Stimulated activated CD4-positive, alpha-beta T cell treated with anti-CD3 and anti-CD28 coated beads, Interleukin-2, amount 100 ng/mL, for 24 hours (primary cell): ENCODE measurements around the gene SLAMF1.
A peak's percentile ranks its signal among the peaks of the same experiment; 100 is the strongest.
"Not testable (repeated sequence)": the region's sequence is repeated elsewhere in the genome, so short reads cannot be mapped to it uniquely, and the experiment has no call there.

Experiments
- DNase-seq, 2 donors: peaks; one replicate each; pipeline ENCODE4 v3.0.0-alpha.2; 2020

SLAMF1 gene

GRCh38 chr1:160664573-160665051, 17.8 kb upstream of the SLAMF1 start:
- no peak for DNase-seq

GRCh38 chr1:160662910-160663309, 16.1 kb upstream of the SLAMF1 start:
- DNase-seq = no peak

DNA sequence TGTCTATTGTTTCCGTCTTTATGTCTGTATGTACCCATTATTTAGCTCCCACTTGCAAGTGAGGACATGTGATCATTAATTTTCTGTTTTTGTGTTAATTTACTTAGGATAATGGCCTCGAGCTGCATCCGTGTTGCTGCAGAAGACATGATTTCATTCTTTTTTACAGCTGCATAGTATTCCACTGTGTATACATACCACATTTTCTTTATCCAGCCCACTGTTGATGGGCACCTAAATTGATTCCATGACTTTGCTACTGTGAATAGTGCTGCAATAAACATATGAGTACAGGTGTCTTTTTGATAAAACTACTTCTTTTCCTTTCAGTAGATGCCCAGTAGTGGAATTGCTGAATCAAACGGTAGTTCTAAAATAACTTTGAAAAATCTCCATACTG, 12.7 kb upstream of the SLAMF1 start:
- DNase-seq = no peak

GRCh38 chr1:160658814-160659193, 12.0 kb upstream of the SLAMF1 start:
- no peak for DNase-seq

DNA sequence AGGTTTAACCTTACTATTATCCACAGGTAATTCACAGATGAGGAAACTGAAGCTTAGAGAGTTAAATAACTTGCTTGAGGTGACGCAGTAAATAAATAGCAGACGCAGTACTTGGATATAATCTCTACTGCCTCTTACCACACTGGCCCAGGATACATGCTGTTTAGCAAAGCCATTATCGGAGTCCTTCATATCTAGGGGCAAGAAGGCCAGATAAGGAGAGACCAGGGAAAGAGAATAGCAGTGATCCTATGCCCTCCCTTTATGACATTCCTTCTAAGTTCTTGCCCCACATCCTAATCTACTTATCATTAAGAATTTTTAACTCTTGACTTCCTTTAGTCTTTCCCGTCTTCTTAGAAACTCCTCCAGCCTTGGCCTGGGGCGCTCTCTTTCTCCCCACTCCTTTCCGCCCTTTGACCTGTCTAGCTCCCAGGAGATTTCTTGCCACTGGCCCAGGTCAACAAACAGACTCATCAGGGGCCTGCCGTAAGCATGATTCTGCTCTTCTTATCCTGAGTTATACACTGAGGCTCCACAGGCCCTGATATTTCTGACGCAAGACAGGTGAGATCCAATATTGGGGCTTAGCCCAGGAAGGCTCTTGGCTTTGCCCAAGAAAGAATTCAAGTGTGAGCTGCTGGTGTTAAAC, 11.4 kb upstream of the SLAMF1 start:
- no peak for DNase-seq

DNA sequence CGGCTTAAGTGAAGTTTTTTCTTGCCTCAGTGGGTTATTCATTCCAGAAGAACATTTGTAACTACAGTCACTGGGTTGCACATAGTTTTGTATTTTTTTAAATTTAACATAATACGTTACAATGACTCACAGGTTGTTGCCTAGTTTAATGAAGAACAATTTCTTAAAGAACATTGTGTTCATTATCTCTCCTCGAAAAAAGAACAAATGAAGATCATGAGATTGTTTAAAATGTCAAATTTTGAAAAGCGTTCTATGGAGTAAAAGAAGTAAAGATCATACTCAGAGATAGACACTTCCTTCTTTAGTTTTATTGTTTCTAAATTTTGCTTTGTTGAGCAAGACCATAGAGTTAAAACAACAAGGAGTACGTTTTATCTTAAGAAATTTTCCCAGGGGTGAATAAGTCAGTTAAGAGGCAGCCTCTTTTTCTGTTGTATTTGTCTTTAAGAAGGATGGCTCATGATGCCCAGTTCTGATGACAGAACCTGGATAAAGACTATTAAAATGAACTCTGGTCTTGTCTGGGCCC, 10.5 kb upstream of the SLAMF1 start:
- no peak for DNase-seq

- no peak for DNase-seq
Observed at GRCh38 chr1:160656737-160657136, 9.9 kb upstream of the SLAMF1 start.

- no peak for DNase-seq
Observed at GRCh38 chr1:160653620-160654016, 6.8 kb upstream of the SLAMF1 start.

DNA sequence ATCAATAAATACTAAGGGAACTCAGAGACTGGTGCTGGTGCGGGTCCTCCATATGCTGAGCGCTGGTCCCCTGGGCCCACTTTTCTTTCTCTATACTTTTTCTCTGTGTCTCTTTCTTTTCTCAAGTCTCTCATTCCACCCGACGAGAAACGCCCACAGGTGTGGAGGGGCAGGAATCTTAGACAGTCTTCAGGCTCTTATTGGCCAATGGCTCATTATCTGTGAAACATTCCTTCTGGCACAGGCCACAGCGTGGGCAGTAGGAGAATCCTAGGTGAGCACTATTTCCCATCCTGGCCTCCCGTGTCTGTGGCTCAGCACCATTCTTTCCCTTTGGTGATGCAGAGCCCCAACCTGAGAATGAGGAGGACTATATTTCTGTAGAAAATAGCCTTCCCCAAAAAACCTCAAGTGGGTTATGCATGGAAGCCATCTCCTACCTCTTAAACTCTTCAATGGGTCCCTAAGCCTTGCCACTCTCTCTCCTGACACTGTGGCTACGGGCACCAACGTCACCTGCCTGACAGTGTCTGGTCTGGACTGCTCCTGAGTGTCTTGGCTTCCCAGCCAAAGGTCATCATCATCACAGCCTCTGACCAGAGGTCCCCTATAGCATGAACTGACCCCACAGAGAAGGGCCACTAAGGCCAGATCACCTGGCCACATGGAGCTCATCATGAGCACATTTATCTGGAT, 6.2 kb upstream of the SLAMF1 start:
- no peak for DNase-seq

DNA sequence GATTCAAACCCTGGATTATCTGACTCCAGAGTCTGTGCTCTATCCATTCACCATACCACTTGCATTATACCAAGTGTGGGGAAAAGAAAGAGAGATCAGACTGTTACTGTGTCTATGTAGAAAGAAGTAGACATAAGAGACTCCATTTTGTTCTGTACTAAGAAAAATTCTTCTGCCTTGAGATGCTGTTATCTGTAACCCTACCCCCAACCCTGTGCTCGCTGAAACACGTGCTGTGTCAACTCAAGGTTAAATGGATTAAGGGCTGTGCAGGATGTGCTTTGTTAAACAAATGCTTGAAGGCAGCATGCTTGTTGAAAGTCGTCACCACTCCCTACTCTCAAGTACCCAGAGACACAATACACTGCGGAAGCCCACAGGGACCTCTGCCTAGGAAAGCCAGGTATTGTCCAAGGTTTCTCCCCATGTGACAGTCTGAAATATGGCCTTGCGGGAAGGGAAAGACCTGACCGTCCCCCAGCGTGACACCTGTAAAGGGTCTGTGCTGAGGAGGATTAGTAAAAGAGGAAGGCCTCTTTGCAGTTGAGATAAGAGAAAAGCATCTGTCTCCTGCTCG, 5.3 kb upstream of the SLAMF1 start:
- not testable (repeated sequence) for DNase-seq

- no peak for DNase-seq
Observed at GRCh38 chr1:160651433-160652064, 4.7 kb upstream of the SLAMF1 start.

DNA sequence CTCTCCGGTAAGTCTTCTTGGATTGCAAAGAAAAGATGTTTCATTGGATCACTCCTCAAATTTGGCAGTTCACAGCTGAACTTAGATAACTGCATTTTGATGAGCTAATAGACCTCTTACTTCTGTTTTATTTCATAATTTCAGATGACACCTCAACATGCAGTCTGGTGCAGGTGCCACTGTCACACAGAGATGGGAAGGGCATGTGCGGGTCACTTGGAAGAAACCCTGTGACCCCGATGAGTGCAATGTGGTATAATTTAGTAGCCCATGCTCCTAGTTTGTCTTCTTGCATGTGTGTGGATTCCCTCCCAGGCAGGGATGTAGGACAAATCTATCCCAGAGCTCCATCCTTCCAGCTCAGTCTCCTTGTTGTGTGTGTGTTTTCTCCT, 481 bp upstream of the SLAMF1 start:
- DNase-seq = no peak

DNA sequence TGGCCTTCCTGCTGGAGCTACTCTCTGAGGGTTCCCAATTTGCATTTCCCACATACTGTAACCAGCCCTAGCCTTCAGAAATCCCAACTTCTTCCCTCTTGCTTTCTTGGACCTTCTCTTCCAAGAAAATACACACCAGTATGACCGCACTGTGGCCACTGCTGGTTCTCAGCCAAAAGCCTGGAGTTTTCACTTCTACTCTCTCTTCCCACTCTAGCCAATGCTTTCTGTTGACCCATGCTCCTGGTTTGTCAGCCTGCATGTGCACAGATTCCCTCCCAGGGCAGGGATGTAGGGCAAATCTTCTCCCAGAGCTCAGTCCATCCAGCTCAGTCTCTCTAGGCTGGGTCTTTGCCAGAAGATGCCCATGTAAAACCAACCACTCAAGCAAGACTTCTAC, 664 bp downstream of the SLAMF1 start:
- no peak for DNase-seq

DNA sequence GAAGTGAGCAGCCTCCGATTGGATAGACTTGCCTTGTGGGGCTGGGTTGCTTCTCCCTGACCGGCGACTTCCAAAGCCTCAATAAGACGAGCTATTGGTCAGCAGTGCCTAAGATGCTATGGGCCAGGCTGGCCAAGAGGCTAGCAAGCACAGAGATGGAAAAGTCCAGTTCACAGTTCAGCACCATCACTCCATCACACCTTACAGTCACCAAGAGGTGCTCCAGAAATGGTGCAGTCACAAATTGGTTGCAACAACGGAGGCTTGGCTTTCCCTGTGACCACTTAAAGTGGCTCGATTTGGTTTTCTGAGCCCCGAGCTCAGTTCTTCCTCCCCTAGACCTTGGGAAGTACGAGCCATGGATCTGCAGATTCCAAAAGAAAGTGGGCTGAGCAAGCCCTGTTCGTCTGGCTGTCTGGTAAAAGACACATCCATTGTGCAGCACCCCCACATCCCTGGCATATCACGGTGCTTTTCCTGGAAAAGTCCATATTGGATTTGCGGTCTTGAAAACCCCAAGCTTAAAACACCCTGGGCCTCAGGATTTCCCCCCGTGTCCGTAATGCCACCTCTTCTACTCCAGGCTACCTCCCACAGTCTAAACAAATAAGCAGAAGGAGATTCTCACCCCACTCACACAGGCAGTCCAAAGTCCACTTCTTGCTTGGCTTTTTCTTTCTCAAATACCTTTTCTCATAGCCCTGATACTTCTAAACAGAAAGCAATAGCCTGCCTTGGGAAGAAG, 1.3 kb downstream of the SLAMF1 start:
- DNase-seq = peak in 1 of 2 donors; percentile 17

- DNase-seq = peak in 1 of 2 donors; percentile 16
Observed at GRCh38 chr1:160644399-160644798, 2.4 kb downstream of the SLAMF1 start.

- no peak for DNase-seq
Observed at GRCh38 chr1:160643138-160643537, 3.7 kb downstream of the SLAMF1 start.

- no peak for DNase-seq
Observed at GRCh38 chr1:160642281-160642644, 4.6 kb downstream of the SLAMF1 start.

GRCh38 chr1:160641323-160642280, 5.2 kb downstream of the SLAMF1 start:
- DNase-seq = peak in 1 of 2 donors; percentile 37

- DNase-seq = no peak
Observed at GRCh38 chr1:160640359-160641123, 6.3 kb downstream of the SLAMF1 start.

DNA sequence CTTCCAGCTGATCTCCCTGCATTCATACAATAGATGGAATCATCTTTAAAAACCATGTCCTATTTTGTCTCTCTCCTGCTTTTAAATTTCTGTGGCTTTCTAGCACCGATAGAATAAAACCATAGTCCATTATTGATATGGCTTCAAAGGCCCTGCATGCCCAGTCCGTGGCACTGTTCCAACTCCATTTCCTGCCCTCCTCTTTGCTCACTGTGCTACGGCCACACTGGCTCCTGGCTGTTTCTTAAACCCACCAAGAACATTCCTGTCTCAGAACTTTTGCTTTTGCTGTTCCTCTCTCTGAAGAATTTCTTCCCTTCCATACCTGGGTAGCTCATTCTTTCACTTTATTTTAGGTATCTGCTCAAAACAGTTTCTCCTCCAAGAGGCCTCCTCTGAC, 7.2 kb downstream of the SLAMF1 start:
- no peak for DNase-seq

GRCh38 chr1:160638926-160639325, 7.9 kb downstream of the SLAMF1 start:
- no peak for DNase-seq
